Small intestine (tissue), 16 donors: ENCODE measurements around the gene ULBP3. TPM values are rescaled to one million over a fixed set of nuclear protein-coding genes. Genes with fewer than 3 reads are reported as not detected.

Source experiments
- DNase-seq, 2 donors: peaks; one replicate each; pipeline versions ENCODE4 v3.0.0 to v3.0.0-alpha.2; 2013
- FAIRE-seq: peaks from 2 replicates; lab custom pipeline; 2012; peaks lifted over from hg19 to GRCh38; lab: Jason Lieb, UNC
- H3K27ac ChIP-seq, 3 donors: one replicate each; pipeline ENCODE4 v1.5.1; 2013; ENCODE audit warnings: low read length in 2 of 3, mild to moderate bottlenecking in 2 of 3, control low read depth in 1 of 3, inconsistent platforms in 1 of 3, low read depth in 1 of 3, moderate library complexity in 1 of 3
- H3K27me3 ChIP-seq, 3 donors: one replicate each; pipeline ENCODE4 v1.6.1; 2013; ENCODE audit warnings: low read length in 3 of 3, inconsistent platforms in 1 of 3; ENCODE audit not compliant: control insufficient read depth in 3 of 3, insufficient read depth in 3 of 3
- H3K36me3 ChIP-seq, 3 donors: one replicate each; pipeline ENCODE4 v1.6.1; 2013; ENCODE audit warnings: low read length in 3 of 3, inconsistent platforms in 1 of 3, low read depth in 1 of 3, mild to moderate bottlenecking in 1 of 3, moderate library complexity in 1 of 3; ENCODE audit not compliant: control insufficient read depth in 3 of 3, insufficient read depth in 2 of 3
- H3K4me1 ChIP-seq, 3 donors: one replicate each; pipeline ENCODE4 v1.6.1; 2013; ENCODE audit warnings: low read length in 2 of 3, inconsistent platforms in 1 of 3, low read depth in 1 of 3, mild to moderate bottlenecking in 1 of 3, moderate library complexity in 1 of 3; ENCODE audit not compliant: control insufficient read depth in 3 of 3, insufficient read depth in 2 of 3
- H3K4me3 ChIP-seq, 3 donors: one replicate each; pipeline ENCODE4 v1.5.1; 2013; ENCODE audit warnings: low read length in 3 of 3, control low read depth in 1 of 3, inconsistent platforms in 1 of 3, low read depth in 1 of 3, mild to moderate bottlenecking in 1 of 3, moderate library complexity in 1 of 3
- H3K9me3 ChIP-seq, 2 donors: one replicate each; pipeline ENCODE4 v1.6.1; 2013; ENCODE audit warnings: low read depth in 1 of 2, low read length in 1 of 2; ENCODE audit not compliant: control insufficient read depth in 2 of 2, insufficient read depth in 1 of 2
- WGBS, 3 donors: extraction: QIAGEN DNeasy Blood & Tissue Kit; methylation state at CpG; one replicate each; pipeline ENCODE4 v1.1.7; 2013; 5-methylcytosine and 5-hydroxymethylcytosine counted together
- long read RNA-seq, 10 donors: transcript quantifications; one replicate each; lab custom pipeline, GENCODE V29; 2026
- polyA plus RNA-seq, 4 donors: library from polyadenylated mRNA; stranded (reverse) in 3 of 4; unstranded in 1 of 4; fragments of 200-250 nt in 3 of 4; fragments of 120-200 nt in 1 of 4; gene quantifications; one replicate each; pipeline versions ENCODE4 v1.2.1 to v1.2.3, GENCODE V29; 2013
- donor health status: healthy with polysubstance abuse.
- donor health status: control.
- donor health status: control.
- donor health status: Bipolar disorder and iron deficiency.
- donor health status: healthy.

Gene ULBP3
- polyA plus RNA-seq: 1 to 10 TPM in 2 of 4 donors, not detected in 2; 1.4 to 2.2 TPM
- long read RNA-seq, donor 1: 0 reads
- long read RNA-seq, donor 2: 0 reads
- long read RNA-seq, donor 3: 0 reads
- long read RNA-seq, donor 4: 0 reads
- long read RNA-seq, donor 5: 0 reads
- long read RNA-seq, donor 6: 0 reads
- long read RNA-seq, donor 7: 0 reads
- long read RNA-seq, donor 8: 0 reads
- long read RNA-seq, donor 9: 0 reads
- long read RNA-seq, donor 10: 0 reads

DNA sequence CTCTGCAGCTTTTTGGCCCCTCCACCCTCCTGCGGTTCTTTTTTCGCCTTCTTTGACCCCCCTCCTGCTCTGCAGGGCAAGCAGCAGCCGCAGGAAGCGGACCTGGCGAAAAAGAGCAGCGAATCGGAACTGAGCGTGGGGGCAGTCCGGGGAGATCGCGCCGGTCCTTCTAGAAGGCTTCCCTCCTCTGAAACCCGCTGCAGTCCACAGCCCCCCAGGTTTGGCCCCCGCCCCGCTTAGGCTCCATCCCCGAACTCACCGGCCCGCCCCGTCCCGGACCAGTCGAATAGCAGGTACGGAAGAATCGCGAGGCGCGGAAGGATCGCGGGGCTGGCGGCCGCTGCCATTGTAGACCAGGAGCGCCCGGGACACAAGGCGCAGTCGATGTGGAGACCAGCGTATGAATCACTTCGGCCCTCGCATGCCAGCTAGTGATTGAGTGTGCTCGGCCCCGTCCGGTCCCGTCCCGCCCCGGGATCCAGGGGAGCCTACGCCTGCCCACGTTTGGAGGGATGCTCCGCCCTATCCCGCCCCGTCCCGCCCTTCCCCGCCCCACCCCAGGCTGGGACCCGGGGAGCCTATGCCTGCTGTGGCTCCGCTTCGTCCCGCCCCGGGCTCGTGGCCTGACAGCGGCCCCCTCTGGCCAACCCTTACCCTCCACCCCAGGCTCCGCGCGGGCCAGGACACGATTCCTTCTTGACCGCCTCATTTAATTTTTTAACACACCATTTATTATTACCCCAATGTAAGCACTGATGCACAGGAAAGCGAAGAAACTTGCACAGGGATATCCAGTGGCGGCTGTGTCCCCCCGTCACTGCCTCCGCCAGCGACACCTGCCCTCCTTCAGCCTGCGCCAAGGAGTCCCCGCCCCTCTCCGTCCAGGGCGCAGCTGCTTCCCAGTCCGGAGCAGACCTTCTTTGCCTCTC, at the start of gene ULBP3:
ULBP3 (minus strand) TSS at position 402 of the 929 bp plus-strand sequence; CDS start at position 347, 55 bp downstream.
- DNase-seq: peak; percentile 92 to 95
- Histone ChIP-seq H3K4me1 (peaks cover 0 to 8% (median 2%) of the 10 kb centered on the region in 3 donors), H3K4me3 (peak within 1 kb of the TSS; percentile 52 to 75 (median 61)), H3K27ac (peak within 1 kb of the TSS in 2 of 3 donors; percentile 56 to 69), H3K9me3 (peaks cover 0 to 5% of the 10 kb centered on the region in 2 donors), H3K27me3 (no peaks in the 10 kb centered on the region), H3K36me3 (peaks cover 0 to 11% (median 0%) of the 10 kb centered on the region in 3 donors)
- 1 to 2% (median 2%) methylated on average over 60 to 72 of the region's 72 CpGs for WGBS, 3 donors
- FAIRE-seq: no peak

DNA sequence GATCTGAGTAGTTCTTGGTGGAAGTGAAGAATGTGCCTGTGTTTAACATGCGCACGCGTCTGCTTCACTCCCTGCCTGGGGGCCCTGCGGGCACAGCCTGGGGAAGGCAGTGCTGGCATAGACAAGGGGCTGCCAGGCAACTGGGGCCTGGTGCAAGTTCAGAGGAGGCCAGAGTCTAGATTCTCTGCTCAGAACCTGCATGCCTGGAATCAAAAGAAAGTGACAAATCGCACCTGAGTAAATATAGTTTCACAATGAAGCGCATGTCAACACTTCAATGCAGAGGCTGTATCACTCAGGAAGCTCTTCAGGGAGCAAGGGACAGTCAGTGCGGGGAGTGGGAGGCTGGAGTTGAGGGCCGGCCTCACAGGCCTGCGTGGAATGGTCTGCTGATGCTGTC, 49.7 kb upstream of the ULBP3 start:
- Histone ChIP-seq H3K27ac (no peak overlapping the region), H3K4me3 (no peak overlapping the region), H3K36me3 (no peaks in the 10 kb centered on the region), H3K4me1 (peaks cover 0 to 6% (median 0%) of the 10 kb centered on the region in 3 donors), H3K9me3 (peaks cover 0 to 2% of the 10 kb centered on the region in 2 donors), H3K27me3 (no peaks in the 10 kb centered on the region)
- 40 to 67% (median 45%) methylated on average over 9 of the region's 9 CpGs for WGBS, 3 donors
- FAIRE-seq: no peak
- DNase-seq: peak; percentile 20 to 46

DNA sequence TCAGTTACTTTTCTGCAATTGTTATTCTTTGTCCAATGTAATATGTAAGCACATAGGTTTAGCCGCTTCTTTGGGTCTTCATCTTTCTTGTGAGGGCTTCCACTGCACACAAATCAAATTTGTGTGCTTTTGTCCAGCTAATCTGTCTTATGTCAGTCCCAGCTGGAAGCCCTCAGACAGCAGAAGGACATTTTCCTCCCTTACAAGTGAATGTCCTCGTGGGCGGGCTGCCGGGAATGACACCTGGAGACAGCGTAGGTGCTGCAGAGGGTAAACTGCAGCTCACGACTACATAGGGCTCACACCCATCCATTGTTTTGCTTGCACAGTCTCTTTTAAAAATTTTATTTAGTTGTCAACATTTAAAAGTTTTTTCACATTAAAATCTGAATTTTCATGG, 49.3 kb upstream of the ULBP3 start:
- Histone ChIP-seq H3K9me3 (peaks cover 0 to 2% of the 10 kb centered on the region in 2 donors), H3K27me3 (no peaks in the 10 kb centered on the region), H3K4me1 (peaks cover 0 to 6% (median 0%) of the 10 kb centered on the region in 3 donors), H3K27ac (no peak overlapping the region), H3K36me3 (no peaks in the 10 kb centered on the region), H3K4me3 (no peak overlapping the region)
- 71 to 85% (median 81%) methylated on average over 6 of the region's 6 CpGs for WGBS, 3 donors
- DNase-seq (no peak), FAIRE-seq (no peak)

DNA sequence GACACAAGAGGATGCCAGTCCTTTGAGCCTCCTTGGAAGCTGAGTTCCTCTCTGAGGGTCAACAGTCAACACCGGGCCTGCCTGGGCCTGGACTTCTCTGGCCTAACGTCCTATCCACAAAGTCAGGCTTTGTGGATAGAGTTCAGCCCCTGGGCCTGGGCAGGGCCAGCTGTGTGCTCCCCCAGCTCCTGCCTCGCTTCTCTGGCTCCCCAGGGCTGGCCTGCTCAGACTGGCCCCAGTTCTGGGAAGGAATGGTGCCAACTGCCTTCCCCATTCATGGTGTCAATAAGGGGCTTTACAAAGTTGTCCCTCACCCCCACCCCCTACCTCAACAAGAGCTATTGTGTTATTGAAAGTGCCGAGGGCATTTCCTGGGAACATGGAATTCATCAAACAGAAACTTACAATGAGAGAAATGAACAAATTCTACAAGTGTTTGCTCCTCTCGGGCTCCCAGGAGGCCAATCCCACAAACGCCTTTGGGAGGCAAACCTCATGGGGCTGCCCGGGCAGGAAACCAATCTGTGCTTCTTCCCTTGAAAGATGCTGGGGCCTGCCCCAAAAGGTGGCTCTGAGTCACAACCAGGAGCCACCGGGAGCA, 47.4 kb upstream of the ULBP3 start:
- DNase-seq (no peak), FAIRE-seq (no peak)
- peaks cover 0 to 6% (median 0%) of the 10 kb centered on the region in 3 donors for H3K4me1 ChIP-seq
- H3K9me3 ChIP-seq: peaks cover 0 to 2% of the 10 kb centered on the region in 2 donors
- H3K27me3 ChIP-seq: no peaks in the 10 kb centered on the region
- no peak overlapping the region for H3K4me3 ChIP-seq
- no peak overlapping the region for H3K27ac ChIP-seq
- H3K36me3 ChIP-seq: no peaks in the 10 kb centered on the region
- 83 to 89% (median 84%) methylated on average over 8 of the region's 8 CpGs for WGBS, 3 donors

DNA sequence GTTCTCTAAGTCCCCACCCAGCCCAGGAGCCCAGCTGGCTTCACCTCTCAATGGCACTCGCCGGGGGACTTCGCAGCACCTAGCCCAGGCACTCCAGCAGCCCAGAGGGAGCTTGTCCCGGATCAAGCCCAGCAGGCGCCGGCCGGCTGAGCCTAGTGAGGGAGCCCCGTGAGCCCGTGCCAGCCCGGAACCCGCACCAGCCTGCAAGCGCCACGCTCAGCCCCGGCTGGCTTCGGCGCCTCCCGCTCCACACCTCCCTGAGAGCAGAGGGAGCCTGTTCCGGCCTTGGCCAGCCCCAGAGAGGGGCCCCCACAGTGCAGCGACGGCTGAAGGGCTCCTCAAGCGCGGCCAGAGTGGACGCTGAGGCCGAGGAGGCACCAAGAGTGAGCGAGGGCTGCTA, 46.8 kb upstream of the ULBP3 start:
- H3K27ac ChIP-seq: no peak overlapping the region
- peaks cover 0 to 6% (median 0%) of the 10 kb centered on the region in 3 donors for H3K4me1 ChIP-seq
- FAIRE-seq (no peak), DNase-seq (no peak)
- WGBS, 3 donors: 95 to 99% (median 96%) methylated on average over 21 to 25 of the region's 25 CpGs
- no peak overlapping the region for H3K4me3 ChIP-seq
- no peaks in the 10 kb centered on the region for H3K36me3 ChIP-seq
- H3K9me3 ChIP-seq: peaks cover 0 to 2% of the 10 kb centered on the region in 2 donors
- H3K27me3 ChIP-seq: no peaks in the 10 kb centered on the region

DNA sequence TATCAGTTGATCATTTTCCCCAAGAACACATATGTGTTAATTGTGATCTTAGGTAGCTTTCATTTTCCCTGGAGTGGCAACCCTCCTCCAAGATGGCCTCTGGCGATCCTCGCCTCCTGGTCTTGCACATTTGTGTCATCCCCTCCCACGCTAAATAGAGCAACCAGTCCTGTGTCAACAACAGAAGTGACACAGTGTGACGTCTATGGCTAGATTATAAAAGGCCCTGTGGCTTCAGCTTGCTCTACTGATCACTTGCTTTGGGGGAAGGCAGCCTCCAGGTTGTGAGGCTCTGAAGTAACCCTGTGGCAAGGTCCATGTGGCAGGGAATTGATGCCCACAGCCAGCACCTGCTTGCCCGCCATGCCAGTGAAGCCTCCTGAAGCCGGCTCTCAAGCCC, 43.3 kb upstream of the ULBP3 start:
- no peak for FAIRE-seq
- no peaks in the 10 kb centered on the region for H3K27me3 ChIP-seq
- no peak overlapping the region for H3K27ac ChIP-seq
- no peak for DNase-seq
- no peaks in the 10 kb centered on the region for H3K4me1 ChIP-seq
- H3K36me3 ChIP-seq: no peaks in the 10 kb centered on the region
- 81 to 92% (median 90%) methylated on average over 6 of the region's 6 CpGs for WGBS, 3 donors
- H3K9me3 ChIP-seq: peaks cover 0 to 2% of the 10 kb centered on the region in 2 donors
- no peak overlapping the region for H3K4me3 ChIP-seq

DNA sequence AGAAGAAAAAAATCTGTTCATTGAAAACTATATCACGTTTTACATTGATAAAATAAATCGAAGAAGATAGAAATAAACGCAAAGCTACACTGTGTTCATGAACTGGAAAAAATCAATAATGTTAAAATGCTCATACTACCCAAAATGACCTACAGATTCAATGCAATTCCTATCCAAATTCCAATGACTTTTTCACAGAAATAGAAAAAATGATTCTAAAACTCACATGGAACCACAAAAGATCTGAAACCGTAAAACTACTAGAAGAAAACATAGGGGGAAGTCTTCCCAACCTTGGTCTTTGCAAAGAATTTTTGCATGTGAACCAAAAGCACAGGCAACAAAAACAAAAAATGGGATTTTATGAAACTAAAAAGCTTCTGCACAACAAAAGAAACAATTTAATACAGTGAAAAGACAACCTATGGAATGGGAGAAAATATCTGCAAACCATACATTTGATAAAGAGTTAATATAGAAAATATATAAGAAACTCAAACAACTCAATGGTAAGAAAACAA, 33.9 kb upstream of the ULBP3 start:
- no peaks in the 10 kb centered on the region for H3K27me3 ChIP-seq
- H3K4me1 ChIP-seq: no peaks in the 10 kb centered on the region
- H3K27ac ChIP-seq: no peak overlapping the region
- FAIRE-seq (no peak), DNase-seq (no peak)
- H3K9me3 ChIP-seq: no peaks in the 10 kb centered on the region
- no peak overlapping the region for H3K4me3 ChIP-seq
- 95% methylated on average over 4 of the region's 4 CpGs for WGBS, 3 donors
- H3K36me3 ChIP-seq: no peaks in the 10 kb centered on the region

DNA sequence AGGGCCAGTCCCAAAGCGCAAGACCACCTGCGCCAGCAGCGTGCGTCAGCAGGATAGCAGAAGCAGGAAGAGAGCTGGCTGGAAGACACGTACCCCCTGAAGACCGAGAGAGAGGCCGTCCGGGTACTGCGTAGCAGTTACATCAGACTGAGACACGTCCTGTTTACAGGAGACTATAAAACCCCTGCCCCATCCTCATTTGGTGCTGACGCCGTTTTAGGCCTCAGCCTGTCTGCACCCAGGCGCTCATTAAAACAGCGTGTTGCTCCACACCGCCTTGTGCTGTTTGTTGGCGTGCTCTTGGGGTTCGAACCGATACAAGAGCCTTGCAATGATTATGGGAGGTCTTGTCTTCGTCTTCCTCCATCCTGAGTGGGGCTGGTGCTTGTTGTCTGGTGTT, 31.8 kb upstream of the ULBP3 start:
- no peaks in the 10 kb centered on the region for H3K9me3 ChIP-seq
- no peaks in the 10 kb centered on the region for H3K36me3 ChIP-seq
- FAIRE-seq (no peak), DNase-seq (no peak)
- H3K4me1 ChIP-seq: no peaks in the 10 kb centered on the region
- no peak overlapping the region for H3K4me3 ChIP-seq
- H3K27me3 ChIP-seq: peaks cover 0 to 6% (median 4%) of the 10 kb centered on the region in 3 donors
- no peak overlapping the region for H3K27ac ChIP-seq
- 94 to 96% (median 95%) methylated on average over 19 of the region's 19 CpGs for WGBS, 3 donors
